ENCODE measurements around the gene MNAT1.

The MNAT1 gene

DNA sequence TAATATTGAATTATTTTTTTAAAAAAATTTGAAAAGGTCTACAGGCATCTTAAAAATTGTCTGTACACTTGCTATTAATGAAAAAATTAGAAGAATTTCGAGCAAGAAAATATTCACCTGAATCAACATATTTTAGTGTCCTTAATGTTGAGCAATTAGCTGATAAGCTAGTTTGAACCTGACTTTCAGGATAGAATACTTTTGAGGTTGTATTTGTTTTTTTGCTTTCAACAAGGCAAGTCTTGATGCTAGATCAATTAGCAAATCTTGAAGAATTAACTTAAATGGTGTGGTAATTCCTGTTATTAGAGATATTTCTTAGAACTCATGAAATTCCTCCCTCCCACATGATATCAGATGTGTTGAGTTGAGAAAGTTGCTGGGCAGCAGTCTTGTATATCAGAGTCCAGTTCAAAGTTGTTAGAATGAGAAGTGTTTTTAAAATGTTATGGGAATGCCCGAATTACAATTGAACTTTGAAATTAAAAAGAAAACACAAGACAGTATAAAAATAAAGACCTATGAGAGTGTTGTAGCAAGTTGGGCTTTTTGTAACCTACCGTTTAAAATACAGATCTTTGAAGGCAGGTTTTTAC is 127.1 kb downstream of the MNAT1 start:
- H3K9me2 ChIP-seq (replicated peaks; ENCODE audit: control insufficient read depth, low read length): no peaks in the 10 kb centered on the region
- no peaks in the 10 kb centered on the region for H4K20me1 ChIP-seq (ENCODE audit: control insufficient read depth, insufficient read depth, low read depth, low read length)
- H3K36me3 ChIP-seq (ENCODE audit: control insufficient read depth, low read length): no peaks in the 10 kb centered on the region
- no peak overlapping the region for H3K4me2 ChIP-seq (ENCODE audit: low read length)
- TF ChIP-seq, protein P1, sequence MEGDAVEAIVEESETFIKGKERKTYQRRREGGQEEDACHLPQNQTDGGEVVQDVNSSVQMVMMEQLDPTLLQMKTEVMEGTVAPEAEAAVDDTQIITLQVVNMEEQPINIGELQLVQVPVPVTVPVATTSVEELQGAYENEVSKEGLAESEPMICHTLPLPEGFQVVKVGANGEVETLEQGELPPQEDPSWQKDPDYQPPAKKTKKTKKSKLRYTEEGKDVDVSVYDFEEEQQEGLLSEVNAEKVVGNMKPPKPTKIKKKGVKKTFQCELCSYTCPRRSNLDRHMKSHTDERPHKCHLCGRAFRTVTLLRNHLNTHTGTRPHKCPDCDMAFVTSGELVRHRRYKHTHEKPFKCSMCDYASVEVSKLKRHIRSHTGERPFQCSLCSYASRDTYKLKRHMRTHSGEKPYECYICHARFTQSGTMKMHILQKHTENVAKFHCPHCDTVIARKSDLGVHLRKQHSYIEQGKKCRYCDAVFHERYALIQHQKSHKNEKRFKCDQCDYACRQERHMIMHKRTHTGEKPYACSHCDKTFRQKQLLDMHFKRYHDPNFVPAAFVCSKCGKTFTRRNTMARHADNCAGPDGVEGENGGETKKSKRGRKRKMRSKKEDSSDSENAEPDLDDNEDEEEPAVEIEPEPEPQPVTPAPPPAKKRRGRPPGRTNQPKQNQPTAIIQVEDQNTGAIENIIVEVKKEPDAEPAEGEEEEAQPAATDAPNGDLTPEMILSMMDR (IDR thresholded peaks at IDR 0.05; ENCODE audit: low read depth, low read length, poor library complexity, severe bottlenecking): no peak
- no peak for TF ChIP-seq EZH2phosphoT487 (IDR thresholded peaks at IDR 0.05; ENCODE audit: borderline replicate concordance, low read length)
- no peaks in the 10 kb centered on the region for H3K27me3 ChIP-seq (ENCODE audit: control insufficient read depth, low read length)
- H3F3A ChIP-seq (ENCODE audit: control insufficient read depth, insufficient read depth): no peaks in the 10 kb centered on the region
- no peak overlapping the region for H3K4me3 ChIP-seq (ENCODE audit: low read length)
- H3K79me2 ChIP-seq (ENCODE audit: control insufficient read depth, low read length): no peaks in the 10 kb centered on the region
- H3K27ac ChIP-seq (ENCODE audit: low read depth, low read length): no peak overlapping the region
- H3K9me3 ChIP-seq (ENCODE audit: control insufficient read depth, insufficient read depth, low read length): no peaks in the 10 kb centered on the region
- H3K4me1 ChIP-seq (ENCODE audit: control insufficient read depth, low read length): no peaks in the 10 kb centered on the region

DNA sequence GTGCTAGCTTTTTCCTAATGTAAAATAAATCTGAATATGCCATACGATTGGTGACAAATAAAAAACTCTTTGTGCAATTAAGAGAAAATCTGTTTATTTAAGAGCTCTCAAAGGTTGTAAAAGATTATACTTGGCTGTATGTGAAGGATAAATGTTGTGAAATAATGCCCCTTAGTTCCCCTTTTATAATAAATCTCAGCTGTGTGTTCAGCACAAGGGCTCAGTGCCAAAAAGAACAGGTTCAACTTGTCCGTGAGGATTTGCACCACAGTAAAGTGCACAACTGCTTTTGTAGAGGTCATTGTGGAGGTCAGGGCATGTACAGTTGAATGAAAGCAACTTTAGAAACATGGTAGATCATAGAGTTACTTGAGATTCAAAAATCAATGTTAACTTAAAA is 127.7 kb downstream of the MNAT1 start:
- H3K27ac ChIP-seq (ENCODE audit: low read depth, low read length): no peak overlapping the region
- H3K36me3 ChIP-seq (ENCODE audit: control insufficient read depth, low read length): no peaks in the 10 kb centered on the region
- H3K27me3 ChIP-seq (ENCODE audit: control insufficient read depth, low read length): no peaks in the 10 kb centered on the region
- TF ChIP-seq EZH2phosphoT487 (IDR thresholded peaks at IDR 0.05; ENCODE audit: borderline replicate concordance, low read length): no peak
- TF ChIP-seq, protein P1 (IDR thresholded peaks at IDR 0.05; ENCODE audit: low read depth, low read length, poor library complexity, severe bottlenecking): no peak
- no peaks in the 10 kb centered on the region for H3F3A ChIP-seq (ENCODE audit: control insufficient read depth, insufficient read depth)
- no peaks in the 10 kb centered on the region for H4K20me1 ChIP-seq (ENCODE audit: control insufficient read depth, insufficient read depth, low read depth, low read length)
- no peaks in the 10 kb centered on the region for H3K9me2 ChIP-seq (replicated peaks; ENCODE audit: control insufficient read depth, low read length)
- no peaks in the 10 kb centered on the region for H3K79me2 ChIP-seq (ENCODE audit: control insufficient read depth, low read length)
- H3K4me3 ChIP-seq (ENCODE audit: low read length): no peak overlapping the region
- no peaks in the 10 kb centered on the region for H3K9me3 ChIP-seq (ENCODE audit: control insufficient read depth, insufficient read depth, low read length)
- no peak overlapping the region for H3K4me2 ChIP-seq (ENCODE audit: low read length)
- no peaks in the 10 kb centered on the region for H3K4me1 ChIP-seq (ENCODE audit: control insufficient read depth, low read length)

DNA sequence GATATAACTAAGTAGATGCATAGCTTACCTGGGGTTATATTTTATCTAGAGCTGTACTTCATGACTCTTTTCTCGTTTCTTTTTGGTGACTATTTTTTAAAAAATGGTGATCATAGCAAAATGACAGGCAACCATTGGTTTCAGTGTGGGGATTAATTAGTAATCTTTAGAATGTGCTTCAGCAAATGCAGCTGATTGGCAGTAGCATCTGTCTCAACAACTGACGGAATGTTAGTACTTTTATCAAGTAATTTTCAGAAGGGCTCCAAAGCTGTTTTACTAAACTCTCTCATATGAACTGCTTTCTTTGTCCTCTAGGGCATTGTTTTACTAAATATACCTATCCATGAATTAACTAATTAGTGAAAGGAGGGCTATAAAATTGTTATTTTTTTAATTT is 128.7 kb downstream of the MNAT1 start:
- Histone ChIP-seq H3K9me2 (replicated peaks; ENCODE audit: control insufficient read depth, low read length) (no peaks in the 10 kb centered on the region), H3K4me2 (ENCODE audit: low read length) (no peak overlapping the region), H3K4me3 (ENCODE audit: low read length) (no peak overlapping the region), H3K36me3 (ENCODE audit: control insufficient read depth, low read length) (no peaks in the 10 kb centered on the region), H4K20me1 (ENCODE audit: control insufficient read depth, insufficient read depth, low read depth, low read length) (no peaks in the 10 kb centered on the region), H3K9me3 (ENCODE audit: control insufficient read depth, insufficient read depth, low read length) (no peaks in the 10 kb centered on the region), H3K27me3 (ENCODE audit: control insufficient read depth, low read length) (no peaks in the 10 kb centered on the region), H3F3A (ENCODE audit: control insufficient read depth, insufficient read depth) (no peaks in the 10 kb centered on the region), H3K4me1 (ENCODE audit: control insufficient read depth, low read length) (no peaks in the 10 kb centered on the region), H3K27ac (ENCODE audit: low read depth, low read length) (no peak overlapping the region), H3K79me2 (ENCODE audit: control insufficient read depth, low read length) (no peaks in the 10 kb centered on the region)
- TF ChIP-seq EZH2phosphoT487 (IDR thresholded peaks at IDR 0.05; ENCODE audit: borderline replicate concordance, low read length): no peak
- TF ChIP-seq, protein P1 (IDR thresholded peaks at IDR 0.05; ENCODE audit: low read depth, low read length, poor library complexity, severe bottlenecking): no peak
